Measurements from ENCODE around the gene RAB11FIP4.

DNA sequence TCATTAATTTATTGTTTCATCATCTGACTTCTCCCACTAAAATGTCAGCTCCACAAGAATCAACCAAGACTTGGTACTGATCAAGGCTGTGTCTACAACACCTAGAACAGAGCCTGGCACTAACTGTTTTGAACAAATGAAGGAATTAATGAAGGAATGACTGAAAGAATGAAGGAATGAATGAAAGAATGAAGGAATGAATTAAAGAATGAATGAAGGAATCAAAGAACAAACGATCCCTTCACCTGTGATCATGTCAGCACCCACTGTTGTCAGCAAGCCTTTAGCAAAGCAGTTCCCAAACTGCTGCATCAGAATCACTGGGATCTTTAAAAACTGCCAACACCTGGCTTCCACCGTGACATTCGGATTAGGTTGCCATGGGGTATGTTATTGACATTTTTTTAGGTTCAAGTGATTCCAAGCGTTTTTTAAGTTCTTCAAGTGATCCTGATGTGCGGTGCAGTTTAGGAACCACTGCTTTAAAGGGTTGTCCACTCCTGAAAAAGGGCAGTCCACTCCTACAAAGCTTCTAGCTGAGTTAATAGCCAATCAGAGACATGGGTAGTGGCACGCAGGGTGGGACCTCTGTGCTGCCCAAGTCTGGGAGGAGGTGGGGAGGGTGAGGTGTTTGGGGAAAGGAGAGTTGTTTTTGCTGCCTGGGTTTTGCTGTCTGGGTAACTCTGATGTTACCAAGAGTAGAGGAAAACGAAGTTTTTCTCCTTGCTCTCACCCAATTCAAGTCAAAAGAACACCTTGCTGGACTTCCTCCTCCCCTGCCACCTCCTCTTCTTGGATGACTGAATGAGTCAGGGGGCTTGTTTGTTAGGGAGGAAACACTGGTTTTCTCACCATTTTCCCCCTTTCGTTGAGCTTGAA, 89.7 kb downstream of the RAB11FIP4 start:
- TF ChIP-seq POLR2A (IDR thresholded peaks at IDR 0.05; ENCODE audit: low read depth, low read length) (no peak), EZH2 (IDR thresholded peaks at IDR 0.05; ENCODE audit: borderline replicate concordance, control insufficient read depth, low read depth, low read length) (no peak), STAT1 (conservative IDR thresholded peaks at IDR 0.05) (no peak), RFX5 (IDR thresholded peaks at IDR 0.05; ENCODE audit: low read depth, low read length) (no peak), GABPA (IDR thresholded peaks at IDR 0.05; ENCODE audit: low read depth) (no peak), RELB (IDR thresholded peaks at IDR 0.05; ENCODE audit: low read depth) (no peak)
